ENCODE measurements around the gene MGA.

- no peak for TF ChIP-seq CTCF (IDR thresholded peaks at IDR 0.05; ENCODE audit: poor library complexity)
- no peak for TF ChIP-seq EZH2 (IDR thresholded peaks at IDR 0.05; ENCODE audit: borderline replicate concordance)
- TF ChIP-seq EZH2phosphoT487 (IDR thresholded peaks at IDR 0.05; ENCODE audit: low read depth, severe bottlenecking, unreplicated experiment), result no peak
Observed at GRCh38 chr15:41801850-41802455, 141.7 kb downstream of the MGA start.

Measured in hepatocyte (in vitro differentiated cells).